ENCODE results near the gene BPI.
A peak's percentile ranks its signal among the peaks of the same experiment; 100 is the strongest.
"Not testable (repeated sequence)": the region's sequence is repeated elsewhere in the genome, so short reads cannot be mapped to it uniquely, and the experiment has no call there.

Gene BPI

DNA sequence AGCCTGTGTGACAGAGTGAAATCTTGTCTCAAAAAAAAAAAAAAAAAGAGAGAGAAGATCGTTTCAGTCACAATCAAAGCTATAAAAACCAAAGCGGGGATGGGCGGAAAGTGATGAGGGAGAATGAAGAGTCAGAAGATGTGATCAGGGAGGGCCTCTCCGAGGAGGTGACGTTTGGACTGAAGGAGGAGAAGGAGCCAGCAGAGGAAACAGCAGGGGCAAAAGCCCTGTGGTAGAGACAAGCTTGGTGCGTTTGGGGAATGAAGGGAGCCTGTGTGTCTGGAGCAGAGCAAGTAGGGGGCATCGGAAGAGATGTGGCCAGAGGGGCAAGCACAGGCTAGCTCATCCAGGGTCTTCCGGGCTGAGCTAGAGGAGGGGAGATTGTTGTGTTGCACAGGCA lies 27.9 kb downstream of the BPI start:
- DNase-seq = no peak

DNA sequence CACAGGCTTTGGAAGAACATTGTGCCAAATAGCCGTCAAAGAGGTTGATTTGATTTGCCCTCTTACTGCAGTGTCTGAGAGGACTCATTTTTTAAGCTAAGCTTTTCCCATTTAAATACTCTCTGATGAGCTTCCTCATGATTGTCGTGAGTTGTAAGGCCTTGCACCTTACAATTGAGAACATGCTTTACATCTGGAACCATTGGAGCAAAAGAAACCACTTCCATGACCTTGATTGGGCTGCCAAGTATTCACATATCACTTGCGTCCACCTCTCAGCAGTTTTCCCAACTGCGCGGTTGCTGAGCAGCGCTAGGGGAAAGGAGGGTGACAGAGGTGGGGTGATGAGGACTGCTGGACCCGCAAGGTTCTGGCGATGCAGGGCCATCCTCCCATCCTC lies 30.1 kb downstream of the BPI start:
- DNase-seq = no peak

DNA sequence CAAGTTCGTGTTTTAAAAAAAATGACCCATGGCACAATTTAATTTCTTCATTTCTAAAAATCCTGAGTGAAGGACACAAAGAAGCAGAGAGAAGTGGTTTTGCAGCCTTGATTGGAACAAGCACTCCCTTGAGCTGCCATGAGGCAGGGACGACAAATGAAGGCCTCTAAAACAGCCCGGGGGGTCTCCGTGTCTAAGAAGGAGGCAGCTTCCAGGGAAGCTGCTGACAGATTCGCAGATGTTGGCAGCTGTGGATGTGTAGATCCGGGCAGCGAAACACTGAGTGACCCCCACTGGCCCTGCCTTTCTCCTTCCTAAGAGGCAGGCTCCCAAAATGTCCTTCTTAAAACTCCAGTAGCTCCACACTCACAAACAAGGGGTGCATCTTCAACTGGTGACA lies 32.8 kb downstream of the BPI start:
- DNase-seq = no peak

DNA sequence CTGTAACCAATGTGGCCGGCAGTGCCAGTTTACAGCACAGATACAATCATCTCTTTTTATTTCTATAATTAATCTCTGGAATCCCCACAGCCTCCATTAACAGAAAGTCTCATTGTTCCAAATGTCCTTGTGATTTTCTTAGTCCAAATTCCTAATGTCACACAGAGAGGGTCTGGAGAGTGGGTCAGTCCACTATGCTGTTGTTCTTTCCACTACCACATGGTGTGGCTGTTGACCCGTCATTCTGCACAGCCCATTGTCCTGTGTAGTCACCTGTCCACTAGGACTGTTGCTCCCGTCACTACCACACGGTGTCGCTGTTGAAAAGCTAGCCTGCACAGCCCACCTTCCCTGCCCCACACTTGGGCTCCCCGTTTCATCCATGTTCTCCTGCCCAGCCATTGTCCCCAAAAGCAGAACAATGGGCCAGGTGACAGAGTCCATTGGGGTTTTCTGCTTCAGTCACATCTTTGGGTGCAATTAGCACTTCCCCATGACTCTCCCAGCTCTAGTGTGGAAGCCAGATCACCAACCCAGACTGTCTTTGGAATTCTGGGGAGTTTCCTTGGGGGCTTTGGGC lies 33.7 kb downstream of the BPI start:
- peak in 29 of 51 donors; percentile 4 to 74 (median 30) for DNase-seq

DNA sequence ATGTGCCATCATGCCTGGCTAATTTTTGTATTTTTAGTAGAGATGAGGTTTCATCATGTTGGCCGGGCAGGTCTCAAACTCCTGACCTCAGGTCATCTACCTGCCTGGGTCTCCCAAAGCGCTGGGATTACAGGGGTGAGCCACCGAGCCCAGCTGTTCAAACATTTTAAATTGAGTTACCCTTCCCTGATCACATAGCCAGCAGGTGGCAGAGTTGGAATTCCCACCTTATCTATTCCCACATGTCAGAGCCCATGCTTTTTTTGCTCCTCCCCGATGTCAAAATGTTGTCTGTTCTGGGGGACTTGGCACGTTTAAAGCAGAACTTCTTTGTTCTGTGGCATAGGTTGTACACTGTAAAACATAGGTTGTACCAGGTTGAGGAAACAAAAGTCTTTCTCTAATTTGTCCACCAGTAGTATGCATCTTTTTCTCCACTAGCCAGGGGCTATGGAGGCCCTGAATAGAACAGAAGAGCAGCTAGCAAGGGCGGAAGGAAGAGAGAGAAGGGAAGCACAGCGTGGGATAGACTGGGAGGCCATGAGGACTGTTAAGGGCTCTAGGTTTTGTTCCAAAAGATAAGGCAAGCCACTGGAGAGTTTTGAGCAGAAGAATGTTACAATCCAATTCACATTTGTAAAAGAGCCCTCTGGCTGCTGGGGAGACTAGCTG lies 35.0 kb downstream of the BPI start:
- DNase-seq = peak in 1 of 51 donors; percentile 2

DNA sequence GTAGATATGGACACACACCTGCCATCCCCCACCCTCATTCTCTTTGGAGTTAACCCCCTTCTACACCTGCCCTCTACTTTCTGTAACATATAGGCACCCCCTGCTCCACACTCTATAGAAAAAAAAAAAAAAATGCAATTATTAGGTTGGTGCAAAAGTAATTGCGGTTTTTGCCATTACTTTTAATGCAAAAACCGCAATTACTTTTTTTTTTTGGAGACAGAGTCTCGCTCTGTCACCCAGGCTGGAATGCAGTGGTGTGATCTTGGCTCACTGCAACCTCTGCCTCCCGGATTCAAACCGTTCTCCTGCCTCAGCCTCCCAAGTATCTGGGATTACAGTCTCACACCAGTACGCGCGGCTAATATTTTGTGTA lies 35.6 kb downstream of the BPI start:
- DNase-seq = not testable (repeated sequence)

DNA sequence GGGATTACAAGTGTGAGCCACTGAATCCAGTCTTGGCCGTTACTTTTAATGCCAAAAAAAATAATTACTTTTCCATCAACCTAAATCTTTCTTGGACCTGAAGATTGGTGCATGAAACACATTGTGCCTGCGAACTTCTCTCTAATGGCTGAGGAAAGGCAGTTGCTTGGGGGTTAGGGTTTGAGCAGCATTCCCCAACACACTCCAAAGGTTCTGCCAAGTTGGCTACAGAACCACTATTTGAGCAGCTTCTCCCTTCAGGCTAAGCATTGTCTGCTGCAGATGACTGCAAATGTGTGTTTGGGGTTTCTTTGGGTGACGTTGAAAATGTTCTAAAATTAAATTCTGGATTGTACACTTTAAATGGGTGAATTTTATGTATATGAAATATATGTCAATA lies 36.0 kb downstream of the BPI start:
- no peak for DNase-seq

DNA sequence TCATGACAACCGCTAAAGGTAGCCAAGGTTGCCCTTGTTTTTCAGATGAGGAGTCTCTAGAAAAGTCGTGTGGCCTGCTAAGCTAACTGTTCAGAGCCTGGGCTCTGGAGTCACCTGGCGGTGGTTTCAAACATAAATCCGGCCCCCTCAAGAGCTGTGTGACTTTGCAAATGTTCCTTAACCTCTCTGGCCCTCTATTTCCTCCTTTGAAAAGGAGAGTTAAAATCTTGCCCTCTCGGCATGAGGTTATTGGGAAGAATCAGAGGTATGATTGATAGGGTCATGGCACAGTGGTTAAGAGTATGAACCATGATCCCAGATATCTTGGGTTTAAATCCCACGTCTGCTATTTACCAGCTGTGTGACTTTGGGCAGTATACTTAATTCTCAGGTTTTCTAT lies 36.7 kb downstream of the BPI start:
- no peak for DNase-seq

DNA sequence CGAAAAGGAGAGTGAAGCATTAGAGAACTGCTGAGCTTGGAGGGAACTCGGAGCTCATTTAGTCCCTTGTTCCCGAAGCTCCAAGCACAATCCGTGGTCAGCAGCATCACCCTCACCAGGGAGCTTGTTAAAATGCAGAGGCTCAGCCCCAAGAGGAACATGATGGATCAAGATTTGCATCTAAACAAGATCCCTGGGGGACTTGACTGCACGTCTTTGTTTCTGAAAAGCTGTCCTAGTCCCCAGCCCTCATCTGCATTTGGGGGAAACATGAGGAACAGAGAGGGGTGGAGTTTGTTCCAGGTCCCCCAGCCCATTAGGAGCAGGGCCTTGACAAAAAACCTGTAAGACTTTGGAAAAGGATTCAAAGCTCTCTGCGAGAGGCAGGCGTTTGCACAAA lies 38.3 kb downstream of the BPI start:
- DNase-seq = peak in 2 of 51 donors; percentile 7 to 35

DNA sequence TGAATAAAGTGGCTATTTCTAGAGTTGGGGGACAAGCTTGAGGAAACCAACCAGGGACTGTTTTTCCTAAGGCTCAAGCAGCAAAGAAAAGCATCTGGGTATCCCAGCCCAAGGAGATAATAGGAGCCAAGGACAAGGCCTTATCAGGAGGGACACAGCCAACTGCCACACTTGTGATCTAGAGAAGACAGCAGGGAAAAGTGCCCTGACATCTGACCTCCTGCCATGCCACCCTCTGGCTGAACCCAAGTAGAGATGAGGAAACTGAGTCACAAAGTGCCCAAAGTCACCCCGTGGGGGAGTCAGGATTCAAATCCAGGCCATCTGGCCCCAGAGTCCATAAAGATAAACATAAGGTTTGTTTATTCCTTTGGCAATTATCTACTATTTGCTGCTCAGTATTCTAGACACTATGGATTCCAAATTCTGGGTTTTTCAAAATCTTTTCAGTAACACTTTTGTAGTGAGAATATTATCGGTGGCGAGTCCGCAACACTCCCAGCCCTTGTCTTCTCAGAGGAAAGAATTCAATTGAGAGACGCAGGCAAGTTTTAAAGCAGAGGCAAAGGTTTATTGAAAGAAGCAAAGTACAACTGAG lies 38.9 kb downstream of the BPI start:
- DNase-seq = no peak

DNA sequence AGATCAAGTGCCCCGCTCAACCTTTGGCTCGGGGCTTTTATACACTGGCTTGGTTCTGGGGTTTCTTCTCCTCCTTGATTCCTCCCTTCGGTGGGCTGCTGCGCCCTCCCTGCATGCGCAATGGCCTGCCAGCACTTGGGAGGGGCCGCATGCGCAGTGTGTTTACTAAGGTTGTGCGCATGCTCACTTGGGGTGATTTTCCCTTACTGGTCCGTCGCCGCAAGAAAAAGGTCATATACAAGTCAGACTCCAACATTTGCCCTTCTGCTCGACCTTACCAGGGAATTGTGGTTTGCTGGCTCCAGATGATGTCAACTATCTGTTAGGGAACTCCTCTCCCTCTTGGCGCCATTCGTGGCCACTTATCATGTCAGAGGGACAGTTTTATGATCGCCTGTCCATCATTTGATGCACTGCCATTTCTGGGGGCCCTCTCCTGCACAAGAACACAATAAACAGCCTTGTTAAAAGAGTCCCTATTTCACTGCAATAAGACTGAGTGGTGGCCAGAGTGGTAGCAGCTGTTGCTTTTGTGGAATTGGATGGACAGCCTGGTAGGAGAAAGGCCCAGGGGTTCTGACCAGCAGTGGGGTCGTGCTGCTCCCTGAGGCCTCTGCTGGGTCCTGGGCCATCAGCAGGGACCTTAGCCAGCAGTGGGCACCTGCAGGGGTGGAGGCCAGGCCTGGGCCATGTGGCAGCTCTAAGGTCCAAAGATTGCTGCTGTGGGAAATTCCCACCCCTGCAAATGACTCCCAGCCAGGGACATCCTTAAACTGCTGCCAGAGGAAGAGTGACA lies 39.6 kb downstream of the BPI start:
- DNase-seq = no peak

DNA sequence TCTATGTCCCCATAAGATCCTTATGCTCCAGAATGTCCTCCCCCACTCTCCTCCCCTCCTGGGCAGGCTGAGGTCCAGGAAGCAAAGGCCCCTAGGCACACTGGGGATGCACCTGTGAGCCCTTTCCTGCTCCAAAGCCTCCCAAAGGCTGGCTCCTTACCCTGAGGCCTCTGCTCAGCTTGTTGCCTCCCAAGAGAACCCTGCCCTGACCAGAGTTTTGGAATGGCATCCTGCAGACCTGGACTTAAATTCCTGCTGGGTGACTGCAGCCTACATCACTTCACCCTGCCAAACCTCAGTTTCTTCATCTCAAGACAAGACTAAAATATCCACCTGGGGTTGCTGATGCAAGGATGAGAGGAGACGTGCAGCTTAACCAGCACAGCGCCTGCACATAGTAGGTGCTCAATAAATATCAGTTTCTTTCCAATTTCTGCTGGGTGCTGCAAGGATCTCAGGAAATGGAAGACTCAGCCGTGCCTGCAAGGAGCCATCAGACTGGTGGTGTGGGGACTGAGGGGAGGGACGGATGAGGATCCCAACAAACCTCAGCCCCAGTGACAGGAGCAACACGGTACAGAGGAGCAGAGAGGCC lies 40.2 kb downstream of the BPI start:
- no peak for DNase-seq

DNA sequence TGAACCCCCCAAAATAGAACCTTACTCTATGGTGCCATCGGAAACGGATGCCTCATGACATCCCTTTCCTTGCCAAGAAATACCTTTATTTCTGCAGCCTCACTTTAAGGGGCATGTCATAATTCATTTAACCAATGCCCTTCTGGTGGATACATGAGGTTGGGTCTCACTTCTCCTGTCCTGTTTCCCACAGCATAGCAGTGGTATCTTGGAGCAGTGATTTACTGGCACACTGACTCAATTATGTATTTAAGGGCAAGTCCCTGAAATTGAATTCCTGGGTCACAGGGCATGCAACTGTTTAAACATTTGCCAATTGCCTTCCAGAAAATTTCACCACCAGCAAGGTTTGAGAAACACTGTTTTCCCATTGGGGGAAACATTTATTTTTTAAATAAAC lies 41.7 kb downstream of the BPI start:
- DNase-seq = no peak

DNA sequence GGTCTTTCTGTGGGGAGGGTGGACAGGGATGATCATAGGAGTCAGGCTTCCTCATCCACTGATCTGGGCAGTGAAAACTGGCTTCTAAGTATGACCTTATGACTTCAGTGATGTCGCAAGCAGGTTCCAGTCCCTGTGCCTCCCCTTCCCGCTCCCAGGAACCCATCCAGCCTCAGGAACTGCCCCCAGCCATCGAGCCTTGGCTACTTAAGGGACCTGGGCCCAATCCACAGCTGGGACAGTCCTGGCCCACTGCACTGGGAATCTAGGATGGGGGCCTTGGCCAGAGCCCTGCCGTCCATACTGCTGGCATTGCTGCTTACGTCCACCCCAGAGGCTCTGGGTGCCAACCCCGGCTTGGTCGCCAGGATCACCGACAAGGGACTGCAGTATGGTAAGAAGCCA lies 42.3 kb downstream of the BPI start, which contains the start of gene LBP:
Gene LBP (plus strand): TSS at position 236 of the 405 bp plus-strand sequence. CDS start 35 bp downstream, at position 271.
- no peak for DNase-seq

DNA sequence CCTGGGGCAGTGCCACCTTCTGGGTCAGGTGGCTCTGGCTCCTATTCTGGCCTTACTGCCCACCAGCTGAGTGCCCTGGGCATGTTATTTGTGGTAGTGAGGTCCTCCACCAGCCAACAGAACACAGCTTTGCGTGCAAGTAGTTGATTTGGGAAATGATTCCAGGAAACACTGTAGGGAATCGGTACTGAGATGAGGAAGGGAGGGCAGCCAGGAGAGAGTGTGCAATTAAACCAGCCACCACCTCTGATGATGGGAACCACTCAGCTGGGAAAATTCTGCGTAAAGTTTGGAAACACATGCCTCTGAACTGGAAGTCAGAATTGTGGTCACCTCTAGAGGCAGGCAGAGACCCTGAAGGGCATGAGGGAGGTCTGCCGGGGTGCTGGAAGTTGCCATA lies 42.8 kb downstream of the BPI start:
- no peak for DNase-seq

DNA sequence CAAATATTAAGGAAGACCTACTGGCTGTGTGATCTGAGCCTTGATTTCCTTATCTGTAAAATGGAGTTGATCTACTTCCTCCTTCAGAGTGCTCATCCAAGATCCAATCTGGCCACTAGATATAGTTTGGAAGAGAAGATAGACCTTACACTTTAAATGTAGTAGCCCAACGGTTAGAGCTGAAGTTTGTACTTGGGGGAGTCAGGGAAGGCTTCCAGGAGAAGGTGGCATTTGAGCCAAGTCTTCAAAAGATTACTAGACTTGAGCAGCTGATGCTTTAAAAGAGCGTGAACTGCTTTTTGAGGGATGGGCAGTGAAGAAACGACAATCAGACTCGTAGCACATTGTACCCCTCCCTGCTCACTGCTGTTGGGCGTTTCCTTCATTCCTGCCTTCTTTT lies 45.9 kb downstream of the BPI start:
- DNase-seq = no peak

DNA sequence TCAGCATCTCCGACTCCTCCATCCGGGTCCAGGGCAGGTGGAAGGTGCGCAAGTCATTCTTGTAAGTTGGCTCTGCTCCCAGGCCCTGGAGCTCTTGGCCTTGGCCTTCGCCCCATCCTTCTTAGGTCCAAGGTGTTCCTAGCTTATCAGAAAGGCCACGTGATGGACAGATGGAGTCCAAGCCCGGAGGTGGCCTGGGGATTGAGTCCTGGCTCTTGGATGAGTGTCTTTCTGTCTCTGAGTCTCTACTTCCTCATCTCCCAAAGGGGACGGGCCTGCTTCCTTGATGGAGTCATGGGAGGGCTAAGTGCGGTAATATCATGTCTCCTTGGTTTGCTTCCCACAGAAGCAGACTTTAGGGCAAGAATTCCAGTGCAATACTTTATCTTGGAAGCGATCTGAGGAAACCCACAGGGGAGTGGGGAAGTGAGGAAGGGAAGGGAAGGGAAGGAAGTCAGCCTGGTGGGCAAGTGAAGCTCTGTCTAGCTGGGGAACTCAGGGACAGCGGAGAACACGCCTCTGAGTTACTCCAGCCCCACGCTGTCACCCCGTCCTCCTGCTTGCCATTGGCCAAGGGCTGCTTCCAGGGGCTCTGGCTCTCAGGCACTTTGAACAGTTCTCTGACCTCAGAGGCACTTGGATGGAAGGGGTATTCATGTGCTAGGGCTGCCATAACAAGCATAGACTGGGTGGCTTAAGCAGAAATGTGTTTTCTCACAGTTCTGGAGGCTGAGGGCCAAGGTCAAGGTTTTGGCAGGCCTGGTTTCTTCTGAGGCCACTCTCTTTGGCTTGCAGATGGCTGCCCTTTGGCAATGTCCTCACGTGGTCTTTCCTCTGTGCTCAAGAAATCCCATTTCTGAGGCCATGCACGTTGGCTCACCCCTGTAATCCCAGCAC lies 47.2 kb downstream of the BPI start:
- DNase-seq = no peak

DNA sequence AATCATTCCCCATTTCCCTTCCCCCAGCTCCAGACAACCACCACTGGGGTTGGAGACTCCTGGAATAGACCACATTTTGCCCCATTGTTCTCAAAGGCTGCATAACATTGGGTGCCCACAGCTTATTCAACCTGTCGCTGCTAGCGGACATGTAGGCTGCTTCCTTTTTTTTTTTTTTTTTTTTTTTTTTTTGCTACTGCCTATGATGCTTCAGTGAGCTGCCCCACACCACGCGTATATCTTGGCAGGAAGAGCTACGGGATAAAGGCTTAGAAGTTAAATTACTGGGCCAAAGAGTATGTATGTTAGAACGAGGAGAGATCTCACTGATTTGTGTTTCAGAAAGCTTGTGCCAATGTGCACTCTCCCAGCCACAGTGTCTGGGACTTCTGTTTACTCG lies 49.4 kb downstream of the BPI start:
- DNase-seq = no peak

DNA sequence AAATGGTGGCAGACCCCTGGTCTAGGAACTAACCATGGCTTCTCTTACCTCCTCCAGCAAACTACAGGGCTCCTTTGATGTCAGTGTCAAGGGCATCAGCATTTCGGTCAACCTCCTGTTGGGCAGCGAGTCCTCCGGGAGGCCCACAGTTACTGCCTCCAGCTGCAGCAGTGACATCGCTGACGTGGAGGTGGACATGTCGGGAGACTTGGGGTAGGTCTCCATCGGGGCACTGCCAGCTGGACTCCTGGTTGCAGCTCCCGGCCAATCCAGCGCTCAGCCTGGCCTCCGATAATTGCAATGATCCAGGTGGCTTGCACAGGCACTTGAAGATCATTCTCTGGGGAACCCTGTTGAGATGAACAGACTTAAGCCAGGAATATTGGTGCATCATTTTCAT lies 50.3 kb downstream of the BPI start:
- DNase-seq = no peak

DNA sequence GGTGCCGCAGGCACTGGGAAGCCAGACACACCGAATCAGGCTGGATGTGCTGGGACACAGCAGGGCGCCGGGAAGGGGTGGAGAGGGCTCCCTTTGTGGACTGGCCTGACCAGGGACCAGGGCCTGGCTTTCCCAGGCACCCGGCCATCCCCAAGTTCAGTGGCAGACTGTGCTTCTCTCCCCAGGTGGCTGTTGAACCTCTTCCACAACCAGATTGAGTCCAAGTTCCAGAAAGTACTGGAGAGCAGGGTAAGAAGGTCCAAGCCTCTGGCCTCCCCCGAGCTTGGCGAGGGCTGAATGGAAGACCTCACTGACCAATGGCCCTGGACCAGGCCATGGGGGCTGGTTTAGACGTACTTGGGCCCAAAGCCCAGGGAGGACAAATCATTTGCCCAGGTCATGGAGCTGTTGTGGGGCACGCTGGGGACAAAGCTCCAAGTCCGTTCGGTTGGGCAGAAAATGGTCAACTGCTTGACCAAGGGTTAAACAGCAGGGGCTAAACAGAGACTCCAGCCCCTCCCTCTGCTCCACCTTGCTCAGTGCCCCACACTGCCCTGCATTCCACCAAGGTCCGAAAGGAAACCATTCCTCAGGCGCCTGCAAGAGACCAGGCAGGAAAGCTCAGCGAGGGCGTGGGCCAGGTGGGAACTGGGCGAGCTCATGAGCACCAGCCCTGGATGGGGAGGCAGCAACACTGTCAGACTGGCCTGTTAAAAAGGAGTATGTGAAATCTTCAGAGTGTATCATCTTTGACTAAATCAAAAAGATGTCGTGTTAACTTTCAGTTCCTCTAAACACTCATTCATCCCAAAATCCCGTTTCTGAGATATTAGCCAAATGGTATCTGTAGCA lies 51.4 kb downstream of the BPI start:
- DNase-seq = peak in 28 of 51 donors; percentile 7 to 65 (median 32)

Measured in hypothalamus (tissue), 51 donors.